ENCODE measurements around the gene FGD6.
"Not testable (repeated sequence)": the region's sequence is repeated elsewhere in the genome, so short reads cannot be mapped to it uniquely, and the experiment has no call there.

FGD6 gene

GRCh38 chr12:95204141-95204866 lies 13.0 kb downstream of the FGD6 start:
- no peak for DNase-seq

GRCh38 chr12:95203487-95204030 lies 13.7 kb downstream of the FGD6 start:
- no peak for DNase-seq

GRCh38 chr12:95202691-95203486 lies 14.4 kb downstream of the FGD6 start:
- no peak for DNase-seq

- DNase-seq = no peak
These were observed 16.1 kb downstream of the FGD6 start for GRCh38 chr12:95201056-95201670.

GRCh38 chr12:95200128-95200894 lies 17.0 kb downstream of the FGD6 start:
- no peak for DNase-seq

- DNase-seq = no peak
These were observed 18.4 kb downstream of the FGD6 start for GRCh38 chr12:95198914-95199313.

- DNase-seq = no peak
These were observed 19.6 kb downstream of the FGD6 start for GRCh38 chr12:95197636-95198035.

GRCh38 chr12:95196875-95197569 lies 20.2 kb downstream of the FGD6 start:
- DNase-seq = not testable (repeated sequence)

GRCh38 chr12:95195122-95195521 lies 22.1 kb downstream of the FGD6 start:
- DNase-seq = no peak

- no peak for DNase-seq
These were observed 24.1 kb downstream of the FGD6 start for GRCh38 chr12:95193139-95193538.

- no peak for DNase-seq
These were observed 25.0 kb downstream of the FGD6 start for GRCh38 chr12:95192271-95192670.

GRCh38 chr12:95191060-95191696 lies 26.1 kb downstream of the FGD6 start:
- no peak for DNase-seq

- DNase-seq = no peak
These were observed 29.3 kb downstream of the FGD6 start for GRCh38 chr12:95187865-95188415.

GRCh38 chr12:95185854-95186253 lies 31.4 kb downstream of the FGD6 start:
- DNase-seq = no peak

GRCh38 chr12:95185072-95185471 lies 32.2 kb downstream of the FGD6 start:
- DNase-seq = no peak

GRCh38 chr12:95184121-95184520 lies 33.1 kb downstream of the FGD6 start:
- DNase-seq = no peak

- DNase-seq = no peak
These were observed 34.3 kb downstream of the FGD6 start for GRCh38 chr12:95182868-95183415.

GRCh38 chr12:95181103-95181502 lies 36.2 kb downstream of the FGD6 start:
- no peak for DNase-seq

- DNase-seq = no peak
These were observed 38.3 kb downstream of the FGD6 start for GRCh38 chr12:95179011-95179410.

- no peak for DNase-seq
These were observed 39.1 kb downstream of the FGD6 start for GRCh38 chr12:95178136-95178535.

GRCh38 chr12:95177201-95177768 lies 40.0 kb downstream of the FGD6 start:
- DNase-seq = no peak
